GM04503 (cell line): ENCODE measurements around the gene SLC6A17.

Experiments used
- DNase-seq: peaks from one replicate; pipeline ENCODE4 v3.0.0-alpha.2; 2012; ENCODE audit warnings: low read depth

The SLC6A17 gene

GRCh38 chr1:110223127-110223526 lies 72.8 kb downstream of the SLC6A17 start:
- DNase-seq, result no peak

- no peak for DNase-seq
Observed at GRCh38 chr1:110223581-110223980, 73.3 kb downstream of the SLC6A17 start.

DNA sequence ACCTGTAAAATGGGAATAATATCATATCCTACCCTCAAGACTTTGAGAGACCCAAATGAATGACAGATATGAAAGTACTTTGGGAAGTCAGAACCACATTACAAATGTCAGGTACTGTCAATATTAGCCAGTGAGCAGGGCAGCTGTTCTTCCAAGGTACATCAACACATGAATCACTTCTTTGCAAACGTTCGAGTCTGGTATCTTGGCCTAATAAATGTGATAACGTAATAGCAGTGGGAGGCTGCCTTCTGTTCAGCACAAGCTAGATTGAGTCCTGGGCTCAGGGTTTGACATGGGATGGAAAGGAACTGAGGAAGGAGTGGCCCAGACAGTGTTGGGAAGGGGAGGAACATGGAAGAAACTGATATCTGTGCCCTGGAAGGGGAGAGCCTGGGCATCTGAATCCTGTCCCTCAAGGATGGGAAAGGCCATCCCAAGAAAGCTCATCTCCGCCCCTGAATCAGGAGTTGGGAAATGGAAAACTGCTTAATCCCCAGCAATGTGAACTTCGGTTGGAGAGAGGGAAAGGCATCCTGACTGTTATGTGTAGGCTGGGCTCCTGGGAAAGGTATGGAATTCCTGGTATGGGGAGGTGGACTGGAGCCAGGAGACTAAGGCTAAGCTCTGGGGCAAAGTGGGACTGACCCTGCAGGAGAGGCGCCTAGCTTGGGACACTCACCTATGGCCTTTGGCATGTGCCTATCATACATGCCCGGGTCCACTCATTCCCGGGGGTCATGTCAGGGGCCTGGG lies 74.1 kb downstream of the SLC6A17 start:
- DNase-seq, result no peak

GRCh38 chr1:110225212-110225611 lies 74.9 kb downstream of the SLC6A17 start:
- DNase-seq, result no peak

DNA sequence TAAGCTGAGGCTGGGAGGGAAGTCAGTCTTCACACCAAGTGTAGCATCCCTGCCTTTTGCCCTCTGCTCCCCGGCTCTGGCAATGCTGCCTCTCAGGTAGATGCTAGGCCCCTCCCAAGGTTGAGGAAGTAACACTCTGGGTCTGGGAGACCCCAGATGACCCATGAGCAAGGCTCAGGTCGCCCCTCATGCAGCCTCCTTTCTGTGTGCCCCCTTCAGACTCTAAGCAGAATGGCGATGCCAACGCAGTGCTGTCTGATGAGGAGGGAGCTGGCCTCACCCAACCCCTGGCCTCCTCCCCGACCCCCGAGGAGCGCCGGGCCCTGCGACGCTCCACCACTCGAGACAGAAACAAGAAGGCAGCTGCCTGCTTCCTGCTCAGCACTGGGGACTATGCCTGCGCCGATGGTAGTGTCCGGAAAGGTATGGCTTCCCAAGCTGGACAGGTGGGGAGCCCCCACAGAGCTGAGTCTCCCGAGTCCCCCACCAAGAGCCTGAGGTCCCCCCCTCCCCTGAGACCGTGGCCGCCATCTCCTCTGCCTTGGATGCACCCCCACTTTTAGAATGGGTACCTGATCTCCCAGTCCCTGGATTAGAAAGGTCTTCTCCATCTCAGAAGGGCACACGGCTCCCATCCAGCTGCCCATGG lies 75.6 kb downstream of the SLC6A17 start:
- DNase-seq, result no peak

DNA sequence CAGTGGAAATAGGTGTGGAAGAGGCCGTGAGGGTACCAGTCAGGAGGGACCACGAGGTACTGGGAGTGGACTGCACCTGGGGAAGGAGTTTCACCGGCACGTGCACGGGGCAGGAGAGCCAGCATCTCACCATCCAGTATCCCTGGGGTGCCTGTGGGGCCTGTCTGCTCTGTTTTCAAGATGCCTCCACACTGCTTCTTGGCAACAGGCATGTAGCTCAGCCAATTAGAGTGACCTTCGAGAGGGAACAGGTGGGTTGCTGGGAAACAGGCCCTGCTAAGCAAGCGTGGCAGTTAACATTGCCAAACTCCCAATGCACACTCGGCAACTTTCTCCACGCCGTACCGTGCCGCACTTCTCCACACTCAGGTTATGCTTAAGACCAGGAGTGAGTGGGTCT lies 77.5 kb downstream of the SLC6A17 start:
- no peak for DNase-seq

DNA sequence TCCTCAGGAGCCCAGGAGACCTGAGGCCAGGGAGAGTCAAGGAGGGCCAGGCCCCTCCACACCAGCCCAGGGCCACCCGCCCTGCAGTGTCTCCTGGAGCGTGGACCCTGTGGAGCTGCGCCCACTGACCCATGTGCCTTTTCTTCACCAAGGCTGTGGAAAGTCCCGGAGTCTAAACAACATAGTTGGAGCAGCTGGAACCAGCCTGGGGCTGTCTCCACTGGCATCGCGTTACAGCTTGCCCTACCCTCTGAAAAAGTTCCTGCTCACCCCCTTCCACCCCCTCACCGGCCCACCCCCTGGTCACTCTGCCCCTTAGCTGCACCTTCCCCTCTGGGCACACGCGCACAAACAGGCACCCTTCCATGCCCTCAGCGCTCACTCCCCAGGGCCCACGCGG lies 78.1 kb downstream of the SLC6A17 start:
- no peak for DNase-seq

DNA sequence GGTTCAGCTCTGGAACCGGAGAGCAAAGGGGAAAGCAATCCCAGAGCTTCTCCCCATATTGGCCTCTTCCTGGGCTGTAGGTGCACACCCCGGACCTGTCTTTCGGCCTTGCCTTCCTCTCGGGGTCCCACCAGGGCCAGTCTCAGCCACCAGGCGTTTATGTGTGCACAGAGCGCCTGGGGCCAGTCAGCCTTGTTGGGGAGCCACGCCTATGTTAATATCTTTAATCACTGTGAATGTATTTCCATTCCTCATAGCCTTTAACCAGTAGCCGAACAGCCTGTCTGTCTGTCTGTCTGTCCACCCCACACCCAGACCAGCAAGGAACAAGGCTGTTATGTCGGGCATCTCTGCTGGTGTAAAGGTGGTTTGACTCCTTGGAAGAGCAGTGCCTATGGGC lies 78.6 kb downstream of the SLC6A17 start:
- no peak for DNase-seq

- no peak for DNase-seq
Observed at GRCh38 chr1:110229348-110230001, 79.2 kb downstream of the SLC6A17 start.

DNA sequence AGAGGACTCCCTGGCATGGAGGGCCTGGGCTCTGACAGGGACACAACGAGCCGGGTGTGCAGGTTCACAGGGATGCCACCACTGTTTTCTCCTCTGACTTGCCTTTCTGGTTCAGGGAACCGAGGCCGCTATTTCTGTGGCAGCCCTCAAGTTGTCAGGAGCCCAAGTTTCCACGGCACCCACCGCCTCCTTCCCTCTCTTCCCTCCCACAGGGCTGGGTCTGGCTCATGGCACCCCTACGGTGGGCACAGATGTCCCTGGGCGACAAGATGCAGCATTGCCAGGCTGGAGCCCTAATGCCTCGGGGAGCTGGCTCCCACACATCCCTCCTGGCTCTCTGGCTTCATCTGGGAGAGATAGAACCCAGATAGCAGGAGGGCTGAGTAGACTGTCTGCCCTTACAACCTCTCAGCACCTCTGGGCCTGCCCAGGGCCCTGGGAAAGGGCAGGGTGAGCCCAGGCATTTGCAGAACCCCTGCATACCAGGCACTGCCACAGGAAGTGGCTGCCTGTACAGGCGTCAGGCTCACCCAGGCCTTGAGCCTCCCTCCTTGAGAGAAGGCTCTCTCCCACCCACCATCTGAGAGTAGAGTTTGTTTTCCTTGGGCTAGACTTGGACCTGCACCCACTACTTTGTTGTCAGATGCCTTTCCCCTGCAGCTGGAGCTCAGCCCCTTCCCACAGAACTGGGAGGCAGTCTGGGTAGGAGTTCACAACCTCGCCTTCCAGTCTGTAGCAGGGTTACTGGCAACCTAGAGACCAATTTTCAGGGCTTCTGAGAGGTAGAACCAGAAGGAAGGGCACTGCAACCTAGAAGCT lies 80.3 kb downstream of the SLC6A17 start:
- no peak for DNase-seq

GRCh38 chr1:110233861-110234260 lies 83.6 kb downstream of the SLC6A17 start:
- no peak for DNase-seq

DNA sequence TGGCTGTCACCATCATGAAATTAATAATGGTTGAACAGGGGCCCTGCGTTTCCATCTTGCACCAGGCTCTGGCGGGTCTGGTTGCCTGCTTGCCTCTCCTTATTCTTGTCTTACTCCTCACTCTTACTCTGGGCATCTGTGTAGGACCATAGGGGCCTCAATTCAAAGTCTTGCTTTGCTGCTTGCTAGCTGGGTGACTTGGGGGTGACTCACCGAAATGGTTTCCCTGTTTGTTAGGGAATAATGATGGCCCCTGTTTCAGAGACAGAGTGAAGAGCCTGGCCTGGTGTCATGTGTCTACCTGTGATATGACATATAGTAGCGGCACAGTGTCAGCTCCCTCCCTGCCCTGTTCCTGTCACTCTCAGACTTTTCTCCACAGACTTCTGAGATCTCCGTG lies 84.4 kb downstream of the SLC6A17 start:
- no peak for DNase-seq

GRCh38 chr1:110235181-110235833 lies 85.0 kb downstream of the SLC6A17 start:
- no peak for DNase-seq

DNA sequence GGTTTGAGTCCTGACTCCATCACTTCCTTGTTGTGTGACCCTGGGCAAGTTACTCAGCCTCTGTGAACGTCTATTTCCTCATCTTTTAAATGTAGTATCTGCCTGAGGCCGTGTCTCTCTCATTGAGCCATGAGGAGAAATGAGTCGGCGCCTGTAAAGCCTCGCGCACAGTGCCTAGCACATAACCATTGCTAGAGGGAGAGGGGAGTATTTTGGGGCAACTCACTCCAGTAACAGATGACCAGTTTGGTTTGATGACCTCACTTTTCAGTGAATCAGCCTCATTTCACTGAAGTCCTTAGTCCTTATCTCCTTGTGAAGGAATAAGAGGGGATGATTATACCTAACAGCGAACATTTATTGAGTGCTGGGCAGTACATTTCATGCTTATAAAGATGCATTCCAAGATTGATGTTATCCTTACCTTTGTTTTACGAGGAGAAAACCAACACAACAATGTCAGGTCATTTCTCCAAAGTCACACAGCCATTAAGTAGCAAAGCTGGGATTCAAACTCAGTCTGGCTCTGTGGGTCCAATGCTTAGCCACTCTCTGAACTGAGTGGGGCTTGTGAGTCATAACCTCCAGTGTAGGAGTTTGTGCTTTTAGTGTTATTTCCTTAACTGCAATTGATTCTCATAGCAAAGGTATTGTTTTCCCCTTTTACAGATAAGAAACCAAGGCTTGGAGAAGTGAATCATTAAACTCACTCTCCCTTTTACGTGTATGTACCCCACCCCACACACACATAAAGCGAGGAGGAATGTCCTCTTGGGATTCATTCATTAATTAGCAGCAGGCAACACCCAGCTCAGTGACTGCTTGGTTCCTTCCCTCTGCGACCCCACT lies 85.8 kb downstream of the SLC6A17 start:
- peak; percentile 65 for DNase-seq

DNA sequence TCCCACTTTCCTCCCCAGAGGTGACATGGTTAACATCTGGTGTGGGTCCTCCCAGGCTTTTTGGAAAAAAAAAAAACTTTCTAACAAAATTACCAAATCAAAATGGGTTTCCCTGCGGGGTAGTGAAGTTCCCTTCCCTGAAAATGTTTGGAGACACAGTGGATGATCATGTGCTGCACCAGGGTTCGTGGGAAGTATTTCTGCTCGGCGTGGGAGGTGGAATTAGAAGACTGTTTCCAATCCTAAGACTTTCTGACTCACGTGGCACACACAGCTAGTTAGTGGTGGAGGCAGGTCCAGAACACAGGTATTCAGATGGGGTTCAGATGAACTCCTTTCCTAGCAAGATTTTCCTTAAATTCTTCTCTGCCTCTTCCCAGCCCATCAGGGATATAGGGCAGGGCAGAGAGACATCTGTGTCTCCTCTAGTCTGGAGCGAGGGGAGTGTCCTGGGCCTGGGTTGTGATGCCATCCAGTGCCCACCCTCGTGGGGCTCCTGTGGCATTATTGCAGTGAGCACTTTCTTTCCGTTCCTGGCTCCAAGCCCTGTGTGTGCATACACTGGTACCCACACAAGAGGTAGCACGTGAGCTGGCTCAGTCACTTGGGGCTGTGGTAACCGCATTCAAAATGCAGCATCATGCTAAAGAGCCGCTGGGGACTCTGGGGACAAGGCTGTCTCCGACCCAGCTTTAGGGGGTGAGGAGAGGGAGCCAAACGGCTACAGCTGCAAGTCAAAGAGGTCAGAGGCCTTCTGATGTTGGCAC lies 87.3 kb downstream of the SLC6A17 start:
- no peak for DNase-seq

DNA sequence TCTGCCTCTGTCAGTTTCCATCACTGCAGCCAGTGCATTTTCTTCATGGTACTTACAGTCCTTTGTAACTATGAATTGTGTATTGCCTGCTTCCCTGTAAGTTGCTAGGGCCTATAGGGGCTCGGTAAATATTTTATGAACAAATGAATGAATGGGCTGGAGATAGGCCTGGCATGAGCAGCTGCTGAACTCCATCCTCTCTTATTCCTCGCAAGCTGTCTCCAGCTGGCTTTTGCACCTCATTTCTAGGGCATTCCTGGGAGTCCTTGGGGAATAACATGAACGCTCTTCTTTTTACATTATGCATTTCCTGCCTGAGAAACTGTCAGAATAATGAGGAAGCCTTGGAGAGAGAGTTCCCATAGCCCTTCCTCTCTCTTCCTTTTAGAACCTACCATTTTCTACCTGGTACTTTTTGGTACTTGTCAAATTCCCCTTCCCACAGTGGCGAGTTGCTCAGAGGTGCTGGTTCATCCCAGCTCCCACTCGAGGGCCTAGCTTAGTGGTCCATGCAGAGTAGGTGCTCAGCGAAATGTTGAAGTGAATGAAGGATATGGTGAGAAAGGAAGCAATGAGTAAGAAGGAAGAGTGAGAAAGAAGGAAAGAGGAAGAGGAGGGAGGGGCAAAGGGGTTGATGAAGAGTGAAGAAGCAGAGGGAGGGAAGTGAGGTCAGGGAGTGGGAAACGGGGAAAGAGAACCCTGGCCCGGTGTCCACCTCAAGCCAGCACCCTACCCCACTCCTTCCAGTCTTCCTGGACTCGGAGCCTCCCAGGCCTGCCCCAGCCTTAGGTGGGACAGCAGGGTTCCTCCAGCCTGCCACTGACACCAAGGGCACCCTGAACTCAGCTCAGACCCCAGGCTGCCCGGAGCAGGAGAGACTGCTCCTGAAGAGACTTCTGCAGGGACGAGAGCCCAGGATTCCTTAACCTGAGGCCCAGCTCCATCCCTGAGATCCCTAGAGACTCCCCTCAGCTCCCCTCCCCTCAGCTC lies 89.4 kb downstream of the SLC6A17 start:
- no peak for DNase-seq

- DNase-seq, result no peak
Observed at GRCh38 chr1:110240476-110241210, 90.3 kb downstream of the SLC6A17 start.

- DNase-seq, result no peak
Observed at GRCh38 chr1:110241516-110241915, 91.2 kb downstream of the SLC6A17 start.
